Activated naive CD8-positive, alpha-beta T cell treated with anti-CD3 and anti-CD28 coated beads, Interleukin-2, amount 10 ng/mL, durations not matched to agents 7 days and 5 days (primary cell): ENCODE data around the gene COPRS. TPM values are rescaled to one million over a fixed set of nuclear protein-coding genes. Genes with fewer than 3 reads are reported as not detected.
"Not testable (repeated sequence)": the region's sequence is repeated elsewhere in the genome, so short reads cannot be mapped to it uniquely, and the experiment has no call there.

ENCODE experiments used
- ATAC-seq: fragments of 150-1000 bp; cut with Tn5 transposase; one replicate; pipeline ENCODE4 v1.10.0; 2021; ENCODE audit warnings: low read depth, moderate library complexity
- POLR2A ChIA-PET: fragments of 350-600 bp; sonication (Branson Sonifier 250); formaldehyde crosslinking; loops from one replicate; lab custom pipeline; 2021; ENCODE audit warnings: antibody characterized with exemption; lab: Charles Lee
- DNase-seq: peaks from one replicate; pipeline ENCODE4 v3.0.0; 2021
- H3K27ac Mint-ChIP-seq: one replicate; pipeline ENCODE4 v1.8.0; 2022; ENCODE audit warnings: mild to moderate bottlenecking, mixed read lengths
- H3K27me3 Mint-ChIP-seq: one replicate; pipeline ENCODE4 v1.8.0; 2022; ENCODE audit warnings: mild to moderate bottlenecking, moderate library complexity, mixed read lengths
- H3K36me3 Mint-ChIP-seq: one replicate; pipeline ENCODE4 v1.8.0; 2021; ENCODE audit warnings: mild to moderate bottlenecking, mixed read lengths
- H3K4me1 Mint-ChIP-seq: one replicate; pipeline ENCODE4 v1.8.0; 2021; ENCODE audit warnings: mixed read lengths
- H3K4me3 Mint-ChIP-seq: one replicate; pipeline ENCODE4 v1.8.0; 2022; ENCODE audit warnings: mild to moderate bottlenecking, moderate library complexity, mixed read lengths
- H3K9me3 Mint-ChIP-seq: one replicate; pipeline ENCODE4 v1.8.0; 2021; ENCODE audit warnings: mixed read lengths
- total RNA-seq, 2 experiments: library from RNA; stranded (reverse); gene quantifications; one replicate each; pipeline ENCODE4 v1.2.3, GENCODE V29; 2021

Gene COPRS
- total RNA-seq, 2 experiments from 2014 or later: 11.9 to 12.6 TPM

DNA sequence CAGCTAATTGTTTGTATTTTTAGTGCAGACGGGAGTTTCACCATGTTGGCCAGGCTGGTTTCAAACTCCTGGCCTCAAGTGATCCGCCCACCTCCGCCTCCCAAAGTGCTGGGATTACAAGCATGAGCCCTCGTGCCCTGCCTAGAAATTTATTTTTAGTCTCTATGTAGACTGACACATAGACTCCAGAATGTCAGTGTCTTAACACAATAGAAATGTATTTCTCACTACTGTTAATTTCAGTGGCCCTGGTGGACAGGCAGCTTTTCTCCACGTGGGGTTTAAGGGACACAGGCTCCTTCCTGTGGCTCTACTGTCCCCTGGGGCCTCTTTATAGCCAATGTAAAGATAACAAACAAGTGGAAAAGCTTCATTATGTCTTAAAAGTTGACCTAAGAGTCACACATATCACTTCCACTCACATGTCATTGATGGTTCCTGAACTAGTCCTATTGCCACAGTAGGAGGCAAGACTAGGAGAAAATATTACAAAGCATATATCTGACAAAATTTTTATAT is 43.8 kb downstream of the COPRS start:
- H3K27ac Mint-ChIP-seq: no peak overlapping the region
- H3K36me3 Mint-ChIP-seq: no peaks in the 10 kb centered on the region
- H3K4me3 Mint-ChIP-seq: no peak overlapping the region
- POLR2A ChIA-PET: no interaction called here
- DNase-seq: no peak
- no peak for ATAC-seq
- peaks cover 4% of the 10 kb centered on the region for H3K27me3 Mint-ChIP-seq
- H3K4me1 Mint-ChIP-seq: no peaks in the 10 kb centered on the region
- peaks cover 1% of the 10 kb centered on the region for H3K9me3 Mint-ChIP-seq

- Mint-ChIP-seq H3K27ac (no peak overlapping the region), H3K9me3 (peaks cover 1% of the 10 kb centered on the region), H3K4me1 (no peaks in the 10 kb centered on the region), H3K36me3 (no peaks in the 10 kb centered on the region), H3K4me3 (no peak overlapping the region), H3K27me3 (peaks cover 6% of the 10 kb centered on the region)
- POLR2A ChIA-PET: no interaction called here
- DNase-seq (no peak), ATAC-seq (no peak)
These were observed 47.9 kb downstream of the COPRS start for GRCh38 chr17:31811101-31811500.

DNA sequence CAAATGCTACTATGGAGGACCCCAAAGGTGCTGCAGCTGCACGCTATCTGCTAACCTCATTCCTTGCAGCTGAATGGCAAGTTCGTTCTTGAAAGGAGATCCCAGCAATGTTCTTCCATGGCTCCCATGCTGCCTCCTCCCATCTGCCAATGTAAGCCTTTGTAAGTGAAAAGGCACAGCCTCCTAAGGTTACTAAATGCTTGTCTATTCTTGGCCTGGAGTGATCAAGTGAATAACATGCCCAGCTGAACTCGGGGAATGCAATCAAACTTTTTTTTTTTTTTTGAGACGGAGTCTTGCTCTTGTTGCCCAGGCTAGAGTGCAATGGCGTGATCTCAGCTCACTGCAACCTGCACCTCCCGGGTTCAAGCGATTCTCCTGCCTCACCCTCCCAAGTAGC is 49.2 kb downstream of the COPRS start:
- H3K27ac Mint-ChIP-seq, POLR2A ChIA-PET, H3K27me3 Mint-ChIP-seq, ATAC-seq, DNase-seq, H3K4me1 Mint-ChIP-seq, H3K4me3 Mint-ChIP-seq, H3K9me3 Mint-ChIP-seq, H3K36me3 Mint-ChIP-seq: not testable (repeated sequence)

DNA sequence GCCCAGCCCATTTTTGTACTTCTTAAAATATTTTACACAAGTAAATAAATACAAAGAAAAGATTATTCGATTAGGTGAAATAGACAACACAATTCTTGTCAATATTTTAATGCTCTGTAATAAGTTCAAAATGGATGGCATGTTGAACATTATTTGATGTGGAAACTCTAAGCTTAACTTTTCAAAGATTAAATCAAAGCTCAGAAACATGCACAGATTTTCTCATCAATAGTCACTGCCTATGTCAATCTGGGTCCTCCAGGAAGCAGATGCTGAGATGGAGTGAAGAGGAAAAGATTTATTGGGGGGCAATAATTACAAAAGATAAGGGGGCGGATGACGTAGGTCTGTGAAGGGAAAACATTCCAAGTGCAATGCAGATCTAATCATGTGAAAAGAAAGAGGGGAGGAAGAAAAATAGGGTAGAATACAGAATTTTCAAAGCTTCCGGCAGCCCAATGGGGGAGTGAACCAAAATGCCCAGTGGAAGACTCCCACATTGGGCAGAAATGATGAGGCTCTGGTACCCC is 50.5 kb downstream of the COPRS start:
- Mint-ChIP-seq H3K9me3 (peaks cover 1% of the 10 kb centered on the region), H3K27ac (no peak overlapping the region), H3K36me3 (no peaks in the 10 kb centered on the region), H3K4me3 (no peak overlapping the region), H3K27me3 (peaks cover 9% of the 10 kb centered on the region), H3K4me1 (no peaks in the 10 kb centered on the region)
- POLR2A ChIA-PET: no interaction called here
- no peak for DNase-seq
- no peak for ATAC-seq

GRCh38 chr17:31807846-31808245 is 51.2 kb downstream of the COPRS start:
- no peak for ATAC-seq
- Mint-ChIP-seq H3K36me3 (no peaks in the 10 kb centered on the region), H3K9me3 (peaks cover 1% of the 10 kb centered on the region), H3K27me3 (peaks cover 7% of the 10 kb centered on the region), H3K27ac (no peak overlapping the region), H3K4me3 (no peak overlapping the region), H3K4me1 (no peaks in the 10 kb centered on the region)
- POLR2A ChIA-PET: no interaction called here
- DNase-seq: no peak

GRCh38 chr17:31806921-31807320 is 52.1 kb downstream of the COPRS start:
- H3K27ac Mint-ChIP-seq: no peak overlapping the region
- H3K4me1 Mint-ChIP-seq: no peaks in the 10 kb centered on the region
- H3K9me3 Mint-ChIP-seq: peaks cover 1% of the 10 kb centered on the region
- ATAC-seq (no peak), DNase-seq (no peak)
- POLR2A ChIA-PET: no interaction called here
- H3K36me3 Mint-ChIP-seq: no peaks in the 10 kb centered on the region
- peaks cover 7% of the 10 kb centered on the region for H3K27me3 Mint-ChIP-seq
- H3K4me3 Mint-ChIP-seq: no peak overlapping the region

DNA sequence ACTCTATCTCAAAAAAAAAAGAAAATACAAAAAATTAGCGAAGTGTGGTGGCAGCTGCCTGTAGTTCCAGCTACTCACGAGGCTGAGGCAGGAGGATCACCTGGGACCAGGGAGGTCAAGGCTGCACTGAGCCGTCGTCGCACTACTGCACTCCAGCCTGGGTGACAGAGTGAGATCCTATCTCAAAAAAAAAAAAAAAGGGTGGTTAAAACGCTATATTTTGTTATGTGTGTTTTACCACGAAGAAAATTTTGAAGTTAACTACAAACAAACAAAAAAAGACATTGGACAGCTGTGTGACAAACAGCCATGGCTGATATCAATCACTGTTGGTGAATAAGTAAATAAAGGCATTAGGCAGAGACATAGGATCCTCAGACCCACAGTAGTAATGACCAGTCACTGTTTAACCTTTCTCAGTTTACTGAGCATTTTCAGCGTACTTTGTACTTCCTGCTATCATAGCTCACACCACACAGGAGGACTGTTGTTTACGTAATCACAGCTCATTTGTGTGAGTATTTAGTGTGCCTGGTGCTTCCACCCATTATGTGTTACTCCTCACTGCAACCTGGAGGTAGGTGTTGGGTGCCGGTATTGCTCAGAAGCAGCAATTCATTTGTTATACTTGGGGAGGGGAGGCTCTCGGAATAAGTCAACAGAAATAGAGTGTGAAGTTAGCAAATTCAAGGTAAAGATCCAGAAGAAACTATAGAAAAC is 55.4 kb downstream of the COPRS start:
- H3K27ac Mint-ChIP-seq: no peak overlapping the region
- H3K36me3 Mint-ChIP-seq: no peaks in the 10 kb centered on the region
- POLR2A ChIA-PET: no interaction called here
- no peaks in the 10 kb centered on the region for H3K9me3 Mint-ChIP-seq
- H3K4me1 Mint-ChIP-seq: no peaks in the 10 kb centered on the region
- DNase-seq (no peak), ATAC-seq (no peak)
- H3K27me3 Mint-ChIP-seq: peaks cover 6% of the 10 kb centered on the region
- no peak overlapping the region for H3K4me3 Mint-ChIP-seq

DNA sequence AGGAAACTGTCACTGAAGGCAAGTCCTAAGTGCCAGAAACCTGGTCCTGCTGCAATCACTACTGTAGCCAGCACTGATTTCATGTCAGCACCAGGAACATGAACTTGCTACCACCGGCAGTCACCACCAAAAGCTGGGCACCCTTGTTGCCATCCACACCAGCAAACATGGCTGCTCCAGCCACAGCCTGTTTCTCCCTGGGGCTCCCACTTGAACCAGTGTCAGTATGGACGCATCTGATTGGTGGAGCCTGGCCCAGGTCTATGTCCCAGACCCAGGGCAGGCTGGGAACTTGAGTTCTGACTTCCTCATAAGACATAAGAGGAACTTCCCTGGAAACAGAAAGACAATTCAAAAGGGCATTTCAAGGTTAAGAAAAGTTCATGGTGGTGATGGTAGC is 56.5 kb downstream of the COPRS start:
- no peak overlapping the region for H3K27ac Mint-ChIP-seq
- no peak for ATAC-seq

More for the DNA sequence above, 56.5 kb downstream of the COPRS start:
- POLR2A ChIA-PET: no interaction called here
- H3K4me3 Mint-ChIP-seq: no peak overlapping the region
- no peak for DNase-seq
- peaks cover 5% of the 10 kb centered on the region for H3K27me3 Mint-ChIP-seq
- H3K4me1 Mint-ChIP-seq: no peaks in the 10 kb centered on the region
- H3K36me3 Mint-ChIP-seq: no peaks in the 10 kb centered on the region
- no peaks in the 10 kb centered on the region for H3K9me3 Mint-ChIP-seq

Other genes starting within 250 kb of the COPRS start
- 10 to 100 TPM; 63.7 to 73.8 TPM for gene UTP6, start 42.5 kb upstream of the COPRS start, total RNA-seq
- gene SUZ12, start 77.8 kb upstream of the COPRS start, total RNA-seq: 10 to 100 TPM; 56.5 to 58.1 TPM
- gene LRRC37B, start 148.1 kb upstream of the COPRS start, total RNA-seq: 10 to 100 TPM; 51.5 to 58.3 TPM